Cardiac muscle cell (in vitro differentiated cells and primary cell): ENCODE measurements around the gene LRRC25. TPM values are rescaled to one million over a fixed set of nuclear protein-coding genes. Genes with fewer than 3 reads are reported as not detected.

Experiments used
- DNase-seq, 2 donors: peaks; one replicate each; pipeline versions ENCODE4 v3.0.0 to v3.0.0-alpha.2; 2010 to 2017; ENCODE audit warnings: low read depth in 1 of 2, low spot score in 1 of 2
- H3K27ac ChIP-seq: fragments of 200-600 bp; sonication (generic); 2 replicates; pipeline ENCODE4 v1.5.1; 2016
- H3K27me3 ChIP-seq: fragments of 200-600 bp; sonication (generic); 2 replicates; pipeline ENCODE4 v1.6.0; 2016; ENCODE audit warnings: control low read depth
- H3K36me3 ChIP-seq: fragments of 200-600 bp; sonication (generic); 2 replicates; pipeline ENCODE4 v1.5.1; 2016; ENCODE audit warnings: control low read depth
- H3K4me1 ChIP-seq: fragments of 200-600 bp; sonication (generic); 2 replicates; pipeline ENCODE4 v1.8.1; 2017; ENCODE audit warnings: low read depth, mild to moderate bottlenecking, mixed run types
- H3K4me3 ChIP-seq: fragments of 200-600 bp; sonication (generic); 2 replicates; pipeline ENCODE4 v1.5.1; 2016; ENCODE audit warnings: mild to moderate bottlenecking
- H3K9me3 ChIP-seq: fragments of 200-600 bp; sonication (generic); 2 replicates; pipeline ENCODE4 v1.5.1; 2017; ENCODE audit warnings: low read depth, mild to moderate bottlenecking, control low read depth
- CTCF ChIP-seq: IDR thresholded peaks from 2 replicates; pipeline ENCODE4 v1.5.1; 2012; ENCODE audit warnings: low read depth, mild to moderate bottlenecking, low read length
- polyA plus RNA-seq: library from polyadenylated mRNA; unstranded; fragments of >200 nt; fragmentation: Nextera tagmentation; extraction: Ambion mirVana; gene quantifications from 2 replicates; pipeline ENCODE4 v1.2.1, GENCODE V29; 2016
- total RNA-seq: library from RNA; depleted of rRNA; stranded (reverse); fragments of >200 nt; gene quantifications from 2 replicates; pipeline ENCODE4 v1.2.3, GENCODE V29; 2016

The LRRC25 gene
- total and polyA plus RNA-seq, 2 experiments from 2014 or later, result not detected

GRCh38 chr19:18418483-18419194 is 21.2 kb upstream of the LRRC25 start:
- Histone ChIP-seq H3K4me1 (peaks cover 13% of the 10 kb centered on the region), H3K27ac (no peak overlapping the region), H3K27me3 (no peaks in the 10 kb centered on the region), H3K9me3 (no peaks in the 10 kb centered on the region), H3K4me3 (peak overlapping the region; percentile 43), H3K36me3 (no peaks in the 10 kb centered on the region)
- no peak for DNase-seq
- TF ChIP-seq CTCF, result no peak

GRCh38 chr19:18418029-18418482 is 20.6 kb upstream of the LRRC25 start:
- Histone ChIP-seq H3K27ac (no peak overlapping the region), H3K4me3 (peak overlapping the region; percentile 16), H3K27me3 (no peaks in the 10 kb centered on the region), H3K9me3 (no peaks in the 10 kb centered on the region), H3K36me3 (no peaks in the 10 kb centered on the region), H3K4me1 (peaks cover 13% of the 10 kb centered on the region)
- no peak for DNase-seq
- TF ChIP-seq CTCF, result no peak

- Histone ChIP-seq H3K4me3 (peak overlapping the region; percentile 16), H3K36me3 (no peaks in the 10 kb centered on the region), H3K27me3 (no peaks in the 10 kb centered on the region), H3K9me3 (no peaks in the 10 kb centered on the region), H3K4me1 (peaks cover 13% of the 10 kb centered on the region), H3K27ac (peak overlapping the region; percentile 7)
- DNase-seq, result peak; percentile 83 to 96
- TF ChIP-seq CTCF, result no peak
Measured at GRCh38 chr19:18417250-18418028, 20.0 kb upstream of the LRRC25 start.

GRCh38 chr19:18416778-18417249 is 19.4 kb upstream of the LRRC25 start:
- peak overlapping the region; percentile 16 for H3K4me3 ChIP-seq
- peak; percentile 89 to 96 for DNase-seq
- no peak for TF ChIP-seq CTCF
- peak overlapping the region; percentile 41 for H3K27ac ChIP-seq
- peaks cover 13% of the 10 kb centered on the region for H3K4me1 ChIP-seq
- no peaks in the 10 kb centered on the region for H3K36me3 ChIP-seq
- H3K9me3 ChIP-seq, result no peaks in the 10 kb centered on the region
- no peaks in the 10 kb centered on the region for H3K27me3 ChIP-seq

- Histone ChIP-seq H3K4me1 (peaks cover 13% of the 10 kb centered on the region), H3K4me3 (no peak overlapping the region), H3K27me3 (no peaks in the 10 kb centered on the region), H3K27ac (peak overlapping the region; percentile 9), H3K9me3 (no peaks in the 10 kb centered on the region), H3K36me3 (no peaks in the 10 kb centered on the region)
- TF ChIP-seq CTCF, result no peak
- peak in 1 of 2 donors; percentile 97 for DNase-seq
Measured at GRCh38 chr19:18415178-18415867, 17.9 kb upstream of the LRRC25 start.
